ENCODE results near the gene PDZD7. TPM values are rescaled to one million over a fixed set of nuclear protein-coding genes. Genes with fewer than 3 reads are reported as not detected.

PDZD7 gene
- total and polyA plus RNA-seq, 2 of the 8 experiments (the other 6 are each of a cell fraction or from before 2014, with no cell fraction given), result 0.88 to 1.6 TPM

DNA sequence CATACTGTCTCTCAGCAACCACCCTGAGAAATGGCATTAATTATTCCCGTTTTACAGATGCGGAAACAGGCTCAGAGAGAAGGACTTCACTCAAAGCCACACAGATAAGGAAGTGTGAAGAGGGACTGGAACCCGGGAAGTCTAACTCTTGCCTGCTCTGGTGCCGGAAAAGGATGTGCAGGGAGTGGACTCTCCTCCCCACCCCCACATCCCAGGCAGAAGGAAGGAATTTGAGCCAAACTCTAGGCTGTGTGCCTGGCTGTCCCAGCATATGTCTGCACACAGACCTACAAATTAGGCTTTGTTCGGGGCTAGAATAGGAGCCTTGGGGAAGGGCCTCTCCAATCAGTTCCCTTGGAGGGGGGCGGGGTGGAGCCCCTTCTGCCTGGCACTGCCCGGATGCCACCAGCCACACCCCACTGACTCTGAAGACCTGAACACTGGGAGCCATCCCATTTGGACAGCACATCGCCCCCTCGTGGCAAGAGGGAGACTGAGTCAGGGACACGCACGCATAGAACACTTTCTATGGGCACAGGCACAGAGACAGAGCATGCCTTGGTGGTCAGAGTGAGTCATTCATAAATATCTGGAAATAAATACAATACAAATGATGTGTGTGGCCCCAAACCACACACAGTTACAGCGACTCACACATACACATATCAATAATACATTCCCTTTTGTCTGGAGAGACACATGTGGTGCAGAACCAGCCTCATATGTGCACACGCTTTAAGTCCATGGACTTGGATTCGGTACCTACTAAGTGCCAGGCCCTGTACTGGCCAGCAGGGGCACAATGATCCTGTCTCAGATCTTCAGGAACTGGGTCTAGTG lies 18.2 kb downstream of the PDZD7 start (continued):
- TF ChIP-seq, protein P1, sequence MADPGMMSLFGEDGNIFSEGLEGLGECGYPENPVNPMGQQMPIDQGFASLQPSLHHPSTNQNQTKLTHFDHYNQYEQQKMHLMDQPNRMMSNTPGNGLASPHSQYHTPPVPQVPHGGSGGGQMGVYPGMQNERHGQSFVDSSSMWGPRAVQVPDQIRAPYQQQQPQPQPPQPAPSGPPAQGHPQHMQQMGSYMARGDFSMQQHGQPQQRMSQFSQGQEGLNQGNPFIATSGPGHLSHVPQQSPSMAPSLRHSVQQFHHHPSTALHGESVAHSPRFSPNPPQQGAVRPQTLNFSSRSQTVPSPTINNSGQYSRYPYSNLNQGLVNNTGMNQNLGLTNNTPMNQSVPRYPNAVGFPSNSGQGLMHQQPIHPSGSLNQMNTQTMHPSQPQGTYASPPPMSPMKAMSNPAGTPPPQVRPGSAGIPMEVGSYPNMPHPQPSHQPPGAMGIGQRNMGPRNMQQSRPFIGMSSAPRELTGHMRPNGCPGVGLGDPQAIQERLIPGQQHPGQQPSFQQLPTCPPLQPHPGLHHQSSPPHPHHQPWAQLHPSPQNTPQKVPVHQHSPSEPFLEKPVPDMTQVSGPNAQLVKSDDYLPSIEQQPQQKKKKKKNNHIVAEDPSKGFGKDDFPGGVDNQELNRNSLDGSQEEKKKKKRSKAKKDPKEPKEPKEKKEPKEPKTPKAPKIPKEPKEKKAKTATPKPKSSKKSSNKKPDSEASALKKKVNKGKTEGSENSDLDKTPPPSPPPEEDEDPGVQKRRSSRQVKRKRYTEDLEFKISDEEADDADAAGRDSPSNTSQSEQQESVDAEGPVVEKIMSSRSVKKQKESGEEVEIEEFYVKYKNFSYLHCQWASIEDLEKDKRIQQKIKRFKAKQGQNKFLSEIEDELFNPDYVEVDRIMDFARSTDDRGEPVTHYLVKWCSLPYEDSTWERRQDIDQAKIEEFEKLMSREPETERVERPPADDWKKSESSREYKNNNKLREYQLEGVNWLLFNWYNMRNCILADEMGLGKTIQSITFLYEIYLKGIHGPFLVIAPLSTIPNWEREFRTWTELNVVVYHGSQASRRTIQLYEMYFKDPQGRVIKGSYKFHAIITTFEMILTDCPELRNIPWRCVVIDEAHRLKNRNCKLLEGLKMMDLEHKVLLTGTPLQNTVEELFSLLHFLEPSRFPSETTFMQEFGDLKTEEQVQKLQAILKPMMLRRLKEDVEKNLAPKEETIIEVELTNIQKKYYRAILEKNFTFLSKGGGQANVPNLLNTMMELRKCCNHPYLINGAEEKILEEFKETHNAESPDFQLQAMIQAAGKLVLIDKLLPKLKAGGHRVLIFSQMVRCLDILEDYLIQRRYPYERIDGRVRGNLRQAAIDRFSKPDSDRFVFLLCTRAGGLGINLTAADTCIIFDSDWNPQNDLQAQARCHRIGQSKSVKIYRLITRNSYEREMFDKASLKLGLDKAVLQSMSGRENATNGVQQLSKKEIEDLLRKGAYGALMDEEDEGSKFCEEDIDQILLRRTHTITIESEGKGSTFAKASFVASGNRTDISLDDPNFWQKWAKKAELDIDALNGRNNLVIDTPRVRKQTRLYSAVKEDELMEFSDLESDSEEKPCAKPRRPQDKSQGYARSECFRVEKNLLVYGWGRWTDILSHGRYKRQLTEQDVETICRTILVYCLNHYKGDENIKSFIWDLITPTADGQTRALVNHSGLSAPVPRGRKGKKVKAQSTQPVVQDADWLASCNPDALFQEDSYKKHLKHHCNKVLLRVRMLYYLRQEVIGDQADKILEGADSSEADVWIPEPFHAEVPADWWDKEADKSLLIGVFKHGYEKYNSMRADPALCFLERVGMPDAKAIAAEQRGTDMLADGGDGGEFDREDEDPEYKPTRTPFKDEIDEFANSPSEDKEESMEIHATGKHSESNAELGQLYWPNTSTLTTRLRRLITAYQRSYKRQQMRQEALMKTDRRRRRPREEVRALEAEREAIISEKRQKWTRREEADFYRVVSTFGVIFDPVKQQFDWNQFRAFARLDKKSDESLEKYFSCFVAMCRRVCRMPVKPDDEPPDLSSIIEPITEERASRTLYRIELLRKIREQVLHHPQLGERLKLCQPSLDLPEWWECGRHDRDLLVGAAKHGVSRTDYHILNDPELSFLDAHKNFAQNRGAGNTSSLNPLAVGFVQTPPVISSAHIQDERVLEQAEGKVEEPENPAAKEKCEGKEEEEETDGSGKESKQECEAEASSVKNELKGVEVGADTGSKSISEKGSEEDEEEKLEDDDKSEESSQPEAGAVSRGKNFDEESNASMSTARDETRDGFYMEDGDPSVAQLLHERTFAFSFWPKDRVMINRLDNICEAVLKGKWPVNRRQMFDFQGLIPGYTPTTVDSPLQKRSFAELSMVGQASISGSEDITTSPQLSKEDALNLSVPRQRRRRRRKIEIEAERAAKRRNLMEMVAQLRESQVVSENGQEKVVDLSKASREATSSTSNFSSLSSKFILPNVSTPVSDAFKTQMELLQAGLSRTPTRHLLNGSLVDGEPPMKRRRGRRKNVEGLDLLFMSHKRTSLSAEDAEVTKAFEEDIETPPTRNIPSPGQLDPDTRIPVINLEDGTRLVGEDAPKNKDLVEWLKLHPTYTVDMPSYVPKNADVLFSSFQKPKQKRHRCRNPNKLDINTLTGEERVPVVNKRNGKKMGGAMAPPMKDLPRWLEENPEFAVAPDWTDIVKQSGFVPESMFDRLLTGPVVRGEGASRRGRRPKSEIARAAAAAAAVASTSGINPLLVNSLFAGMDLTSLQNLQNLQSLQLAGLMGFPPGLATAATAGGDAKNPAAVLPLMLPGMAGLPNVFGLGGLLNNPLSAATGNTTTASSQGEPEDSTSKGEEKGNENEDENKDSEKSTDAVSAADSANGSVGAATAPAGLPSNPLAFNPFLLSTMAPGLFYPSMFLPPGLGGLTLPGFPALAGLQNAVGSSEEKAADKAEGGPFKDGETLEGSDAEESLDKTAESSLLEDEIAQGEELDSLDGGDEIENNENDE (IDR thresholded peaks at IDR 0.05; ENCODE audit: insufficient replicate concordance, low read length), result no peak
- TF ChIP-seq EGR1 (IDR thresholded peaks at IDR 0.05; ENCODE audit: borderline replicate concordance, low read depth, low read length) (no peak), SP1 (IDR thresholded peaks at IDR 0.05; ENCODE audit: low read depth, low read length) (no peak), ASH2L (IDR thresholded peaks at IDR 0.05; ENCODE audit: low read length) (no peak), GABPA (IDR thresholded peaks at IDR 0.05; ENCODE audit: borderline replicate concordance, insufficient read depth, low read length) (no peak), SUZ12 (IDR thresholded peaks at IDR 0.05; ENCODE audit: low read length) (no peak), GTF2F1 (IDR thresholded peaks at IDR 0.05; ENCODE audit: borderline replicate concordance, low read depth, low read length) (no peak)
- TF ChIP-seq, protein P2, sequence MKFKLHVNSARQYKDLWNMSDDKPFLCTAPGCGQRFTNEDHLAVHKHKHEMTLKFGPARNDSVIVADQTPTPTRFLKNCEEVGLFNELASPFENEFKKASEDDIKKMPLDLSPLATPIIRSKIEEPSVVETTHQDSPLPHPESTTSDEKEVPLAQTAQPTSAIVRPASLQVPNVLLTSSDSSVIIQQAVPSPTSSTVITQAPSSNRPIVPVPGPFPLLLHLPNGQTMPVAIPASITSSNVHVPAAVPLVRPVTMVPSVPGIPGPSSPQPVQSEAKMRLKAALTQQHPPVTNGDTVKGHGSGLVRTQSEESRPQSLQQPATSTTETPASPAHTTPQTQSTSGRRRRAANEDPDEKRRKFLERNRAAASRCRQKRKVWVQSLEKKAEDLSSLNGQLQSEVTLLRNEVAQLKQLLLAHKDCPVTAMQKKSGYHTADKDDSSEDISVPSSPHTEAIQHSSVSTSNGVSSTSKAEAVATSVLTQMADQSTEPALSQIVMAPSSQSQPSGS (IDR thresholded peaks at IDR 0.05; ENCODE audit: low read length), result peak; percentile 46; the same call in 1 of the 2 replicates

Measured in H1 (cell line).